Nephron progenitor cell (in vitro differentiated cells): Measurements from ENCODE around the gene TNS4.

ENCODE experiments used
- DNase-seq: peaks from one replicate; pipeline ENCODE4 v3.0.0; 2021
- H3K27ac Mint-ChIP-seq: 2 replicates; pipeline ENCODE4 v1.8.0; 2021; ENCODE audit warnings: mild to moderate bottlenecking, moderate library complexity, mixed read lengths
- H3K27me3 Mint-ChIP-seq: 2 replicates; pipeline ENCODE4 v1.8.0; 2021; ENCODE audit warnings: mild to moderate bottlenecking, low read depth, mixed read lengths; ENCODE audit not compliant: poor library complexity
- H3K36me3 Mint-ChIP-seq: 2 replicates; pipeline ENCODE4 v1.8.0; 2021; ENCODE audit warnings: low read depth, mixed read lengths
- H3K4me1 Mint-ChIP-seq: 2 replicates; pipeline ENCODE4 v1.8.0; 2021; ENCODE audit warnings: mixed read lengths
- H3K4me3 Mint-ChIP-seq: 2 replicates; pipeline ENCODE4 v1.8.0; 2021; ENCODE audit warnings: mild to moderate bottlenecking, moderate library complexity, mixed read lengths
- H3K9me3 Mint-ChIP-seq: 2 replicates; pipeline ENCODE4 v1.8.0; 2021; ENCODE audit warnings: mild to moderate bottlenecking, moderate library complexity, mixed read lengths
- CTCF ChIP-seq: fragments of 200-600 bp; sonication (generic); IDR thresholded peaks from 2 replicates; pipeline ENCODE4 v1.5.0; 2021; ENCODE audit warnings: antibody characterized with exemption

TNS4 gene

GRCh38 chr17:40427002-40427491, 74.4 kb downstream of the TNS4 start:
- H3K4me3 Mint-ChIP-seq: no peak overlapping the region
- DNase-seq: no peak
- H3K4me1 Mint-ChIP-seq: peaks cover 24% of the 10 kb centered on the region
- H3K27ac Mint-ChIP-seq: no peak overlapping the region
- TF ChIP-seq CTCF: no peak
- H3K9me3 Mint-ChIP-seq: peaks cover 7% of the 10 kb centered on the region
- peaks cover 12% of the 10 kb centered on the region for H3K27me3 Mint-ChIP-seq
- H3K36me3 Mint-ChIP-seq: no peaks in the 10 kb centered on the region
